Measurements from ENCODE around the gene RSPH3.

- TF ChIP-seq CTCF (IDR thresholded peaks at IDR 0.05; ENCODE audit: low read length), result no peak
- TF ChIP-seq EZH2 (IDR thresholded peaks at IDR 0.05; ENCODE audit: borderline replicate concordance, low read length), result no peak
Observed at GRCh38 chr6:158941246-158941645, 58.8 kb downstream of the RSPH3 start.
